ENCODE results near the gene RTN4RL2.

GRCh38 chr11:57469268-57469667, 8.9 kb downstream of the RTN4RL2 start:
- no peak for TF ChIP-seq CTCF (IDR thresholded peaks at IDR 0.05)
- TF ChIP-seq POLR2A (IDR thresholded peaks at IDR 0.05): no peak

Measured in tibial nerve (tissue), 3 donors.